GM12878 (cell line): ENCODE measurements around the gene RASGRF2. TPM values are rescaled to one million over a fixed set of nuclear protein-coding genes. Genes with fewer than 3 reads are reported as not detected.

Source experiments
- ASH2L ChIP-seq: fragments of 300-600, 200-600 bp; sonication (generic); IDR thresholded peaks from 2 replicates; pipeline ENCODE4 v1.6.1; 2017; ENCODE audit warnings: low read depth, mild to moderate bottlenecking, borderline replicate concordance
- BCL11A ChIP-seq: IDR thresholded peaks from 2 replicates; pipeline ENCODE4 v1.6.1; 2011; ENCODE audit warnings: low read depth, low read length
- BMI1 ChIP-seq: fragments of 450-650 bp; IDR thresholded peaks from 2 replicates; pipeline ENCODE4 v1.6.1; 2016; ENCODE audit warnings: mild to moderate bottlenecking, moderate library complexity, borderline replicate concordance
- CUX1 ChIP-seq: IDR thresholded peaks from 2 replicates; pipeline ENCODE4 v1.6.1; 2012; ENCODE audit warnings: improper control_type of control experiment, low read depth, low read length; ENCODE audit not compliant: insufficient replicate concordance
- ESRRA ChIP-seq: IDR thresholded peaks from 2 replicates; pipeline ENCODE4 v1.6.1; 2012; ENCODE audit warnings: mild to moderate bottlenecking, low read length, improper control_type of control experiment
- JUNB ChIP-seq: IDR thresholded peaks from 2 replicates; pipeline ENCODE4 v1.6.1; 2016; ENCODE audit warnings: antibody characterized with exemption, mild to moderate bottlenecking
- NR2C1 ChIP-seq: fragments of 450-650 bp; IDR thresholded peaks from 2 replicates; pipeline ENCODE4 v1.6.1; 2017; ENCODE audit warnings: antibody characterized with exemption, mild to moderate bottlenecking, moderate library complexity
- RAD21 ChIP-seq: IDR thresholded peaks from 2 replicates; pipeline ENCODE4 v1.6.1; 2011; ENCODE audit warnings: mild to moderate bottlenecking, low read depth, low read length, moderate library complexity; ENCODE audit not compliant: insufficient read depth
- STAT3 ChIP-seq: IDR thresholded peaks from 2 replicates; pipeline ENCODE4 v1.6.1; 2011; ENCODE audit warnings: low read depth, low read length, improper control_type of control experiment
- TBL1XR1 ChIP-seq: IDR thresholded peaks from 2 replicates; pipeline ENCODE4 v1.6.1; 2012; ENCODE audit warnings: low read depth, low read length, improper control_type of control experiment
- ZNF24 ChIP-seq: fragments of 450-650 bp; IDR thresholded peaks from 2 replicates; pipeline ENCODE4 v1.6.1; 2017; ENCODE audit warnings: antibody characterized with exemption, mild to moderate bottlenecking
- polyA plus RNA-seq, 11 experiments: library from polyadenylated mRNA; depleted of rRNA in 4 of 11; unstranded in 6 of 11; stranded (reverse) in 5 of 11; fragments of >200 nt; fragmentation: Nextera tagmentation in 4 of 11; fragmentation: Illumina TruSeq in 1 of 11; extraction: Ambion mirVana in 4 of 11; extraction: Trizol in 1 of 11; gene quantifications; 1 replicate in 1 of 11; 2 replicates in 10 of 11; pipeline versions ENCODE4 v1.2.1 to v1.2.3, GENCODE V29; 2011 to 2016; ENCODE audit warnings: inconsistent platforms in 2 of 11, missing spikeins in 2 of 11, low read depth in 1 of 11
- total RNA-seq, 4 experiments: library from RNA; depleted of rRNA in 3 of 4; stranded (reverse); fragments of >200 nt in 3 of 4; fragmentation: Illumina TruSeq in 1 of 4; extraction: Trizol in 1 of 4; gene quantifications; 2 replicates each; pipeline versions ENCODE4 v1.2.1 to v1.2.3, GENCODE V29; 2013 to 2021

Gene RASGRF2
- total and polyA plus RNA-seq, 10 of the 15 experiments (the other 5 are each of a cell fraction or from before 2014, with no cell fraction given) = 0.05 to 0.24 (median 0.07) TPM

- TF ChIP-seq ZNF24 (no peak), BMI1 (no peak), STAT3 (no peak), RAD21 (no peak), CUX1 (no peak), TBL1XR1 (no peak), NR2C1 (no peak), ASH2L (no peak), JUNB (no peak), BCL11A (no peak), ESRRA (no peak)
- TF ChIP-seq, all 136 proteins: peak for 0
These were observed 187.9 kb downstream of the RASGRF2 start (continued) for GRCh38 chr5:81147886-81148571.
